HuH-7 (cell line): ENCODE data around the gene SARS2.
"Not testable (repeated sequence)": the region's sequence is repeated elsewhere in the genome, so short reads cannot be mapped to it uniquely, and the experiment has no call there.

Source experiments
- DNase-seq: peaks from one replicate; pipeline ENCODE4 v3.0.0; 2011; ENCODE audit warnings: low spot score

The SARS2 gene

DNA sequence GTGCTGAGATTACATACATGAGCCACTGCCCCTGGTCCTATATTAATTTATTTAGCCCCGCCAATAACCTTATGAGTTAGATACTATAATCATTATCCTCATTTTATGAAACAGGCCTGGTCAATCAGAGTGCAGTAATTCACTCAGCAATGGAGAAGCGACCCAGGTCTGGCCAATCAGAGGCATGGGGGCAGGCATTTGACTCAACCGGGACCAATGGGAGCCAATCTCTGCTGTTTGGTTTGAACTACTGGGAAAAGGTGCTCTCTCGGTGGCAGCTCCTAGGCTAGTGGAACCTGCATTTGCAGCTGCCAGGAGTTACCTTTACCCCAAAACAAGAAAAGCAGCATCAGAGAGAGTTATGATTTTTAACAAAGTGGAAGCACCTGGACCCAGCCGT, 37.7 kb downstream of the SARS2 start:
- no peak for DNase-seq

DNA sequence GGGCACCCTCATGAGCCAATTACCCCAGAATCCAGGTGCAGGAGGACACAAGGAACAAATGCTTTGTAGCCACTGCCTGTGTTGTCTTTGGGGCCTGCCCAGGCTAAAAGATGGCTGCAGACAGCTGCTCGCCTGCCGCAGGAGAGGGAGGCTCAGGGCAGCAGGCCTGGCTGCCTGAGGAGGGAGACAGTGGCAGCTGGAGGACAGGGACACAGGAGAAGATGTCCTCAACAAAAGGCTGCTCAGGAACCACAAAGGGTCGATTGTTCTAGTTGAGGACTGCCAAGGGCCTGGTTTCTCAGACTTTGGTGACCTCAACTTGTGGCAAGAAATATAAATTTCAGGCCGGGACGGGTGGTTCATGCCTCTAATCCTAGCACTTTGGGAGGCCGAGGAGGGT, 38.8 kb downstream of the SARS2 start:
- DNase-seq: no peak

DNA sequence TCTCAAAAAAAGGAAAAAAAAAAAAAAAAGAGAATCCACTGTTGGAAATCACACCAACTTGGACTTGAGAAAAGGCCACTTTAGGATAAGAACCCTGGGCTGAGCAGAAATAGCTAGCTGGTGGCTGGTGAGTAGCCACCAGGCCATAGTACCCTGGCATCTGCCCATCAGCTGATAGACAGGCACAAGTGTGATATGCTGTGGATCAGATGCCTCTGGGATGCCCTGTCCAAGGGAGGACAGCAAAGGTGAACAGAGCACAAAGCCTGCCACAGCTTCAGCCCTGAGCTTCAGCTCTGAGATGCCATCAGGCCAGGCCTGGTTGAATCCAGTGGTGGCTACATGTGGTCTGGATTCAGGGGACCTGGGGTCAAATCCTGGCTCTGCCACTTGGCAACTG, 39.9 kb downstream of the SARS2 start:
- no peak for DNase-seq

DNA sequence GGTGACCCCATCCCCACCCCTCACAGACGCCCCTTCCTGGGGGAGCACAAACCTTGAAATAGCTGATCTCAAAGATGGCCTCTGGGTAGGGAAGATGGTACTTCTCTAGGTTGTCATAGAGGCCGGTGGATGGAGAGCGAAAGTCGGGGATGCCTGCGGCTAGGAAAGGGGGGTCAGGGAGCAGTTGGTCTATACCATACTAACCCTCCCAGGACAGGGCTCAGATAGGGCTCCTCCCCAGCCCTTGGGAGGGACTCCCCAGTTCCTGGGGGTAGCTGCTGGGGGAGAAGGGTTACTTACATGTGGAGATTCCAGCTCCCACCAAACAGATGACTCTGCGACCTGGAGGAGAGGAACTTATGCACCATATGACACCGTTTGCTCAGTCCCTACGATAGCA, 40.8 kb downstream of the SARS2 start:
- no peak for DNase-seq

DNA sequence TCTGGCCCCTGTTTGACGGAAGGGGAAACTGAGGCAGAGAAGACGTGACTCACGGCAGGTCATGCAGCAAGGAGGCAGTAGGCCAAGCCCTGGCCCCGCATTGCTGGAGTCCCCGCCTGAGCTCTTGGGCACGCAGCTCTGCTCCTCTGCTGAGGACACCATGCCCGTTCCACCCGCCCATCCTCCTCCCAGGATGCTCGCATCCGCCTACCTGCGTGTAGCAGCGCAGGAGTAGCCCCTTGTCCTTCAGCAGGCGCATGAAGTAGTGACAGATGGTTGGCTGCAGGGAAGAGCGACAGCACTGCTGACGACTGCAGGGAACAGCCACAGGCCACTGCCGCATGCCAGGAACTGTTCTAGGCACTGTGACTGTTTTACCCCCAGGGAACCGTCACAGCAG, 41.7 kb downstream of the SARS2 start:
- no peak for DNase-seq

DNA sequence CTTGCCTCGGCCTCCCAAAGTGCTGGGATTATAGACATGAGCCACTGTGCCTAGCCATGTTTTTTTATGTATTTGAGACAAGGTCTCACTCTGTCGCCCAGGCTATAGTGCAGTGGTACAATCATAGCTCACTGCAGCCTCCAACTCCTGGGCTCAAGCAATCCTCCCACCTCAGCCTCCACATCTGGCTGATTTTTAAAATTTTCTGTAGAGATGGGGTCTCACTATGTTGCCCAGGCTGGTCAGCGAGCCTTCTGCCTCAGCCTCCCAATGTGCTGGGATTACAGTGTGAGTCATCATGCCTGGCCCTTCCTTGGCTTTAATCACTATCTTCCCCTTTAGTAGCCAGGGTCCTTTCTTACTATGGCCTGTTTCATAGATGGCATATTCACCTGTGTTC, 45.9 kb downstream of the SARS2 start:
- not testable (repeated sequence) for DNase-seq

DNA sequence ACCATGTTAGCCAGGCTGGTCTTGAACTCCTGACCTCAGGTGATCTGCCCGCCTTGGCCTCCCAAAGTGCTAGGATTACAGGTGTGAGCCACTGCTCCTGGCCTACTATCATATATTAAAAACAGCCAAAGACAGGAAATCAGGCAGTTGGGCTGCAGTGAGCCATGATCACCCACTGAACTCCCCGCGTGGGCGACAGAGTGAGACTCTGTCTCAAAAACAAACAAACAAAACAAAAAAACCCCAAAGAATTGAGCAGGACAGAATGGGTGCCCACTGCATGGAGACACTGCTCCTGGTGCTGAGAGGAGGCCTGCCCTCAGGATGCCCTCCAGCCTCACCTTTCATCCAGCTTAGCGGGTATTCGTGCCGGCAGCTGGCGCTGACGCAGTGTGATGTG, 47.3 kb downstream of the SARS2 start:
- no peak for DNase-seq

DNA sequence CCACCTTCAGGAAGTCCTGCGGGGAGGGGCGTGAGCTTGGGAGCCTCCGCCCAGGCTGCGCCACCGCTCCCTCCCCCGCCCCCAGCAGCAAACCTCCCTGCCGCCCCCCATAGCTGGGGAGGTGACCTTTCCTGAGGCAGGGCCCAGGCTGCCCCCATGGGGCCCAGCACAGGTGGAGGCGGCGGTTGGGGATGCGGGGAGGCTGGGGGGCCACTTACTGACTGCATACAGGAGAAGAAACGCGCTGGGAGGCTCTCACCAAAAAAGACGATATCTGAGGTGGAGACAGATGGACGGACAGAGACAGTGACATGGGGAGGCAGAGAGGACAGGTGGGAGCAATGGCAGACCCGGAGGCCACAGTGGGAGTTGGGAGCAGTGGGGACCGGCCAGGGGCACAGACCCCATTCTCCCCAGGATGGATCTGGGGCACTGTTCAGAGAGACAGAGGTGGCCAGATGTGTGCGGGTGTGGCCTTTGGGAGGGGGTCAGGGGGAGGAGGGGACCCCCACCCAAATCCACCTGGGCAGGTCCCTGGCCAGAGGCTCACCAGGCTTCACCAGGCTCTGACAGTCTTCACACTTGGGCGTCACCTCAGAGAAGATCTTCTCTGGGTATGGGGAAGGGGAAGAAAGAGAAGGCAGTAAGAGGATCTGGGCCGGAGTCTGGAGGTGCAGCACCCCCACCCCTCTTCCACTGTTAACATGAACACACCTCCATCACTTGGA, 49.5 kb downstream of the SARS2 start:
- DNase-seq: no peak

DNA sequence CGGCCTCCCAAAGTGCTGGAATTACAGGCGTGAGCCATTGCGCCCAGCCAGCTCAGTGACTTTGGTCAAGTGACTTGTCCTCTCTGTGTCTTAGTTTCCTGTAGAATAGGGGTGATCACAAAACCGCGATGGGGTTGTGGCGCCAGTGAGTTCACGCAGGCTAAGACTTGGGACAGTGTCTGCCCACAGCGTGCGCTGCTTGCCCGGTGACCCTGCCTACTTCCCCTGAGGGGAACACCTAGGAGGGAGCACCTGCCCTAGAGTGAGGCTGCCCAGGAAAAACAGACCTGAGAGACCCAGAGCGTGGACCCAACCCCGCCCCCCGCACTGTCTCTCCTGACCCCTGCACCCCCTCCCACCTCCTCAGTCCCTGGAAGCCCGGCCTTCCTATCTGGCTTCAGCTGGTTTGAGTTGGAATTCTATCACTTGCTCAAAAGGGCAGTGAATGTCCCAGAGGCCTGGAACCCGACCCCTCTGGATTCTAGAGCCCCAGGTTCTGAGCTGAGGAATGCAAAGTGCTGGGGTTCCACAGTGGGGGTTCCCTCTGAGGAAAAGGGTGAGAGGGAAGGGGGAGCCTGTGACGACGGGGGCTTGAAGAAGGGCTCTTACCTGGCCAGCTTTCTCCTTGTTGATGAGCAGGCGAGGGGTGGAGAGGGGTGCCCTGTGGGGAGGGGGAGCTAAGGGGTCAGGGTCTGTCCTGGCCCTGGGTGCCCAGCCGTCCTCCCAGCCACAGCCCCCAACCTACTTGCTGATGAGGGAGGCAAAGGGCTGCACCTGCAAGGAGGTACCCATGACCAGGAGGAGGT, 50.3 kb downstream of the SARS2 start:
- no peak for DNase-seq

DNA sequence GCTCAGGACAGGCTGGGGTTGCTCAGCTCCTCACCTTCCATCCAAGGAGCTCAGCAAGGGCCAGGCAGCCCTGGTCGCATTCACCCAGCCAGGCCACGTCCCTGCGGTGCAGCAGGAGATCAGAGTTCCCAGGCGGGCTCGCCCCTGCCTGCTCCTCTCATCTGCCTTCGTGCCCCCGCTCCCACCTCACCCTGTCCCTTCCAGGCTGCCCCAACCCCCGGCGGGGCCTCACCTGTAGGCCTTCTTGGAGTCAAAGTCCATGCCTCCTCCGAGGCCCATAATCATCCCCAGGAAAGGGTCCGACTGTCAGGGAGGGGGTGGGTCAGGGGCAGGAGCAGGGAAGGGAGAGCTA, 51.2 kb downstream of the SARS2 start:
- no peak for DNase-seq

DNA sequence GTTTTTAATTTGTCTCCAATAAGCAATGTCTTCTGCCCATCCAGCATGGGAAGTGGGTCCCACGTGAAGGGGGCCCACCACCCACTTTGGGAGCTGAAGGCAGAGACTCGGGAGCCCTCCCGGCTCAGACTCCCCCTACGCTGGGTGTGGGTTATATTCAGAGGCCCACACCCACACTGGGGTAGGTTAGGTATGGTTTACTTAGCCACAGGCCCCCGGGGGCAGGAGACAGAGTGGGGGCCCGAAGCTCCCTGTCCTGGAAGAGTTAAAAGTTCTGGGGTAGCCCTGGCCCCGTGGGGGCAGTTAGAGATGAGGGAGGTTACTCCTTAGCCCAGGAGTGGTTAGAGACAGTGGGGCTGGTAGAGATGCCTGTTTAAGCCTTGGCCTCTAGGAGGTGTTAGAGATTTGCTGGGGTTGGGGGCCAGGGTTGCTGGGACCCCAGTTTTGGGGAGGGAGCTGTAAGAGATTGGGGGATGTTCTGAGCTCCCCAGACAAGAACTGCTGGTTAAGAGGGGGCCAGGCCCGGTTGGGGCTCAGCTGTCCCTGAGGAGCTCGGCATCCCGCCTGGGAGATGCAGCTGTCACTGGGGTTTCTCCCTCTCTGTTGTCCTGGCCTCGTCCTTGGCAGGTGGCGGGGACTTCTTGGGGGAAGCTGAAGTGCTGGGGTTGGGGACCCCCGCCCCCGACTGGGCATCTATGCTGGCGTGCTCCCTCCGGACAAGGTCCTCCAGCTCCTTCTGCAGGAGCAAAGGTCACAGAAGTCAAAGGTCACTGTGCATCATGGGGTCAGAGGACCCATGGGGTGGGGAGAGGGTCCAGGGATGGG, 51.8 kb downstream of the SARS2 start:
- DNase-seq: no peak

DNA sequence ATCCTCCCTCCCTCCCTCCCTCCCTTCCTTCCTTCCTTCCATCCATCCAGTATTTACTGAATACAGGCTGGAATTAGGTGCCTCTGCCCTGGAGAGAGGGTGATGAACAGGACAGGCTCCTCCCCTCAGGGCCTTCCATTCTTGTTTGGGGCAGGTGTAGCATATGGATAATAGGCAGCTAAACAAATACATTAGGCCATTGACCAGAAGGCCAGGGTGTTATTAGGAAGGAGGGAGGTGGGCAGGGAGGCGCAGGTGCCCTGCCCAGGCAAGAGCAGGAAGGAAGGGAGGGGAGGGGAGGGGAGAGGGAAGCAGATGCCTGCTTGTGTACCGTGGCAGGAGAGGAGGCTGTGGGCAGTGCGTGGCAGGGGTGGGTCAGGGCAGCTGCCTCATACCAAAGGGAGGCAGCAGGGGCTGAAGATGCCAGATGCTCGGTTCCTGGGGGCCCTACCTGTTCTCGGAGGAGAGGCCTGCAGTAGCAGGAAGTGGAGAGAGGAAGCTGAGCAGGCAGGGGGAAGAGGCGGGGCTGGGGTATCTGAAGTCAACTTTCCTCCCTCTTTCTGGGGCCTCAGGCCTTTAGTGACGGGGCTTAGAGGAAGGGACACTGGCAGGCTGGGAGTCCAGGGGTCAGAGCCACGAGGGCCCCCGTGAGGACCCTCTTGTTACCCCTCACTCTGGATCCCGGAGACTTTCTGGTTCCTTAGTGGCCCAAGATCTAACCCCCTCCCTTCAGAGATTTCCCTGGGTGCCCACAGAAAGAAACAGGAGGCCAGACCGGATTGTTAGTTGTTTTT, 52.6 kb downstream of the SARS2 start, which contains the start of gene RINL:
RINL (minus strand) TSS at position 495 of the 794 bp plus-strand sequence. CDS start 1,533 bp downstream, outside the sequence.
- no peak for DNase-seq

DNA sequence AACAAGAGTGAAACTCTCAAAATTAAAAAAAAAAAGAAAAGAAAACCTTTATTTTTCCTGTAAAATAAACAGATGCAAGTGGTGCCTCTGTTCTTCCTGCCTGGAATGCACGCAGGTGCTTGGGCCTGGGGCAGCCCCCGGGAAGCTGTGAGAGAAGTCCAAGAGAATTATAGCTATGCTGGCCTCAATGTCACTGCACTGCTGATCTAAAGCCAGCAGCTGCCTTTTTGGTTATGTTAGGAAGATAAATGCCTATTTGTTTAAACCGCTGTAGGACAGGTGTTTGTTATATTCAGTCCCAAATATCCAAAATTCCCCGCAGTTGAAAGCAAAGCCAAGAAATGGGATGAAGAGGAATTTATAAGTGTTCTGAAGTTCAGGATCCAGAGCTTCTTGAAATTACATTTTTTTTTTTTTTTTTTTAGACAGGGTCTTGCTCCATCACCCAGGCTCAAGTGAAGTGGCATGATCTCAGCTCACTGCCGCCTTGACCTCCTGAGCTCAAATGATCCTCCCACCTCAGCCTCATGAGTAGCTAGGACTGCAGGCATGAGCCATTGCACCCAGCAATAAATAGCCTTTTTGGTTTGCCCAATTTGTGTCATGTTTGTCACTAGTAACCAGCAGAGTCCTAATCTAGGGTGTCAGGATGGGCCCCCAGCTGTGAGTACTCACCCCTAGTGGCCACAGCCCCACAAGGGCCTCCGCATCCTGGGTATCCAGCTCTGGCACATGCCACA, 54.7 kb downstream of the SARS2 start:
- no peak for DNase-seq

DNA sequence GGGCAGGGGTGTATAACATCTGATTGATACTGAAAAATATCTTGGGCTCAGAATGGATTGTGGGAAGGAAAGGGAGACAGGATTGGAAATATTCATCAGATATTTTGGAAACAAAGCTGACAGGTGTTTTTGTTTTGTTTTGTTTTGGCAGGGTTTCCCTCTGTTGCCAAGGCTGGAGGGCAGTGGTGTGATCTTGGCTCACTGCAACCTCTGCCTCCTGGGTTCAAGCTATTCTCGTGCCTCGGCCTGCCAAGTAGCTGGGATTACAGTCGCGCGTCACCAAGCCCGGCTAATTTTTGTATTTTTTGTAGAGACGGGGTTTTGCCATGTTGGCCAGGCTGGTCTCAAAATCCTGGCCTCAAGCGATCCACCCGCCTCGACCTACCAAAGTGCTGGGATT, 57.2 kb downstream of the SARS2 start:
- DNase-seq: not testable (repeated sequence)

DNA sequence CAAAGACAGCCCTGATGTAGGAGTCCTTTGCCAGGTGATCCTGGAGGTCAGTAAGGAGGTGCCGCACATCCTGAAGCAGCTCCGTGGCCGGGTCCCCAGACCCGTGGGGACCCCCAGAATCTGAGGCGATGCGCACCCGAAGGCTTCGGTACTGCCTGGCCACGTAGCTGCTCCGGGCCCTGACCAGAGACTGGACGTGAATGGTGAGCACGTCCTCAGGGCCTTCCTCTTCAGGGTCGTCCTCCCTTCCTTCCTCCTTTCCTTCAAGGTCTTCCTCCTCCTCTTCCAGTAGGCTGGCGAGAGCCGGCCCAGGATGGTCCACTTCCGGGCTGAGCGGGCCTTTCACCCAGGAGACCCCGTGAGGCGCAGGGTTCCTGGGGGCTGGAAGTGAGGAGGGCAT, 60.0 kb downstream of the SARS2 start:
- no peak for DNase-seq

DNA sequence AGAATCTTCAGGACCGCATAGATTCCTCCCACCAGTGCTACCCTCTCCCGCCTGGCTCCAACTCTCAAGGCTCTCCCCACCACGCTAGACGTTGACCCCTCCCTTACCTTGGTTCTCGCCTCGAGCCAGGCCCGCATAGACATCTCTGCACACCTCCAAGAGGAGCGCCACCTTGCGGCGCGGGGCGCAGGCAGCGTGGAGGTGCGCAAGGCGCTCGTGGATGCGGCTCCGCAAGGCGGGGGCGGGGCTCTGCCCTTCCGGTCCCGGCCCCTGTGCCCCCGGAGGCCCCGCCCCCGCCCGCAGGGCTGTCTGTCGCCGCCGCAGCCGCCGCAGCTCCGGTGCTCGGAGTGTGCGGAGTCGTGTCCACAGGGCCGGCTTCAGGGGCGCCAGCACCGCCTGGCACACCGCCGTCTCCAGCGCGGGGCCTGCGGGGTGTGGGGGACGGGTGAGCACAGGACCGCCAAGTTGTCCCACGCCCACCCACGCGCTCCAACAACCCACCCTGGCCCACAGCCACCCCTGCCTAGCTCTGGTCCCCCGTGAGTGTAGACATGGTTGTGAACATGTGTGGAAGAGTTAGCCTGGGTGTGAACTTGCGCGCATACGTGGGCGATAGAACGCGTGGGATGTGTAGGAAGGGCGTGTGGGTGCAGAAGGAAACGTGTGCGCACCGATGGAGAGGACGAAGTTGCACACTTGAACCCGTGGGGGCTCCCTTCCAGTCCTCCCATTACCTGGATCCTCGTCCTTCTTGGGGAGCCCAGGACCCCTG, 60.5 kb downstream of the SARS2 start:
- DNase-seq: peak; percentile 79

DNA sequence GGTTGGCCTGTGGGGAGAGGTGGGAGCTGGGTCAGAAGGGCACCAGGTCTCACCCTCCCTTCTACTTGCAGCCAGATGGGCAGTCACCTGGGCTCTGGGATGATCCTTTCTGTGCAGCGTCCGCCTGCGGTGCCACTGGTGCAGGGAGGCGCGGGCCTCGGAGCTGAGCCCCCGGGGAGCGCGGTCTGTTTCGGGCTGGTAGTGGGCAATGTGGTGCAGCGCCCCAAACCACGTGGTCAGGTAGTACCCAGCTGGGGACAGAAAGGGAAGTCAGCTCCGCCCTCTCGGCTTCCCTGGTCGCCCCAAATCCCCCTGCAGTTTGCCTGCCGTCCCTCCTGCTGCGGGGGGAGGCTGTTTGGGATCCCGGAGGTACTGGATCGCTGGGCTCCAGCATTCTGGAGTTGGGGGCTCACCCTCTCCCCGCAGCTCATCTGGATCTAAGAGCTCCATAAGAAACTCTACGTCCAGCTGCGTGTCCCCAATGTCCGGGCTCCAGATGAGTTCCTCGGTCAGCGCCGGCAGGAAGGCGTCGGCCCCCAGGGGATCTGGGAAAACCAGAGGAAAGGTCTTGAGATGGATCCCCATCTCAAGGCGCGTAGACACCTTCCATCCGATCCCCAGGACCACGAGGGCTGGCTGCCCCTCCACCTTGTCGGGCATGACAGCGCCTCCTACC, 61.3 kb downstream of the SARS2 start:
- DNase-seq: no peak

DNA sequence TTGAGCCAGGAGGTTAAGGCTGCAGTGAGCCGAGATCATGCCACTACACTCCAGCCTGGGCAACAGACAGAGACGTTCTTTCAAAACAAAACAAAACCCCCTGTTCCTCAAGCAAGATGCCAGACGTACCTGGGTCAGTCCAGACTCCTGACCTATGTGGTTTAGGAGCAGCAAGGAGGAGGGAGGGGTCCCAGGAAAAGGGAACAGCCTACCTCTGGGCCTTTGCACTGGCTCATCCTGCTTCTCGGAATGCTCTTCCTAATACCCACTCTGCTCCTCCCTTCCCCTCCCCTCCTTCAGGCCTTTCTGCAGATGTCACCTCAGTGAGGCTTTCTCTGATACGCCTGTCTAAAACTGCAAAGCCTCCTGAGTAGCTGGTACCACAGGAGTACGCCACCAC, 62.0 kb downstream of the SARS2 start:
- no peak for DNase-seq

DNA sequence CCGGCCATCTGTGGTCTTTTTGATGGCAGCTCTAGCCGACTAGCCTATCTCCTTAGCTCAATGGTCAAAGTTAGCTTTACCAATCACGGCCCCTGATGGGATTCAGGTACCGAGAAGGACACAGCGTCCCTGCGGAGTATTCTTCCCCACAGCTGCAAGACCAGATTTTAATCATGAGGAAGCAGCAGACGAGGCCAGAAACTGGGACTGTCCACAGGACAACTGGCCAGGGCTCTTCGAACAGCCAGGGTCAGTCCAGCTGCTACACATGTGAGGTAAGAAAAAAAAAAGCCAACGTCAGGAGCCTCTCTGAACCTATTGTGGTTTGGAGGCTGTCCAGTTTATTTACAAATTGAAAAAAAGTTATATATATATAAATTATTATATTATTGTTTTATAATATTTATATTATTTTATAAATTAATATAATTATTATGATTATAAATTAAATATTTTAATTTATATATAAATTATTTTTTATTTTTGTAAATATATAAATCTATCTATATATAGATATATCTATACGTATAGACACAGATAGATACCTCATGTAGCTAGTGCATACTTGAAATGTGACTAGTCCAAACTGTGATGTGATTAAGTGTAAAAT, 63.3 kb downstream of the SARS2 start:
- no peak for DNase-seq
